Measurements from ENCODE around the gene KRTAP5-5. TPM values are rescaled to one million over a fixed set of nuclear protein-coding genes. Genes with fewer than 3 reads are reported as not detected.

The KRTAP5-5 gene
- total and polyA plus RNA-seq, 2 of the 8 experiments (the other 6 are each of a cell fraction or from before 2014, with no cell fraction given): 0.09 TPM; not detected in 1

DNA sequence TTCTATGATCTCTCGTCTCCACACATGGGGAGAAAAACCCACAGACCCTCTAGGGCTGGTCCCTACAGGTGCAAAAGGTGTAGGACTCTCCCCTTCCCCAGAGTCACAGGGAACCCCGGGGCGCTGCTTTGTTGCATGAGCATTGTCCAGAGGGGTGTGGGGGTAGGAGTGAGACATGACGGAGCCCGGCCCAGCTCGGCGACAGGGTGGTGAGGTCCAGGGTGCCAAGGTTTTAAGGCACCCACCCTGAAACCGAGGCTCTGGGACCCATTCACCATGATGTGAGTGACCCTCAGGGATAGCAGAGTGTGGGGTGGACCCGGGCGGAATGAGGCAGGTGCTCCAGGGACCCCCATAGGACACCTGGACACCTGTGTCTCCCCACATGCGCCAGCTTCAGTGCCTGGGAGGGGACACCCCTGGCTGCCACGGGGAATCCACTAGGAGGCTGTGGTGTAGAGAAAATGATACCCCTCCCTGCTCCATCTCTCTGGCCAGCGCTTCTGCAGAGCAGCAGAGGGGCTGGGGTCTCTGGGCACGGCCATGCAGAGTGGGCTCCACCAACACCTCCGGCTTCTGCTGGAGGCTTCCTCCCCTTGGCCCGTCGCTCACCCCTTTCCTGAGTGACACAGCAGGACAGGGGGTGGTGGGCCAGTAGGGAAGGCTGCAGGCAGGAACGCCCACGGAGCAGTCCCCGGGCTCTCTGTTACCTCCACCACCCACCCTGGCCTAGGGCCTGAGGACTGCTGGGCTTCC, 15.2 kb downstream of the KRTAP5-5 start:
- no peaks in the 10 kb centered on the region; a peak in 1 of 7 replicates for H3K4me1 ChIP-seq (replicated peaks in 1 of 4; ENCODE audit: control insufficient read depth in 3 of 4, insufficient read depth in 4 of 4, low read length in 3 of 4)
- no peak for DNase-seq (ENCODE audit: low read depth in 1 of 2, low spot score in 2 of 2)
- H2AFZ ChIP-seq (ENCODE audit: low read length): no peak overlapping the region
- H2AK5ac ChIP-seq (ENCODE audit: low read depth, low read length): no peak overlapping the region
- H3K23ac ChIP-seq (ENCODE audit: insufficient read length): no peak overlapping the region
- no peaks in the 10 kb centered on the region for H3K36me3 ChIP-seq (ENCODE audit: control insufficient read depth in 2 of 4, insufficient read depth in 4 of 4, low read length in 3 of 4)
- ChIA-PET POLR2A (ENCODE audit: partially characterized antibody) (no interaction called here), CTCF (ENCODE audit: partially characterized antibody) (interaction anchor here (1.0 to 1.8 kb wide), 5 partner anchors 7 to 512 kb away, joined by 3 to 7 read pairs (median 3); no protein-coding TSS in a partner anchor)
- no peak overlapping the region for H2BK15ac ChIP-seq (ENCODE audit: low read length)
- H4K20me1 ChIP-seq (replicated peaks in 1 of 2; ENCODE audit: control insufficient read depth in 1 of 2, insufficient read depth in 2 of 2, low read length in 2 of 2): no peaks in the 10 kb centered on the region
- H3K14ac ChIP-seq (ENCODE audit: insufficient read length): no peak overlapping the region
- H3K79me1 ChIP-seq (ENCODE audit: low read depth, low read length): no peaks in the 10 kb centered on the region
- no peak overlapping the region for H3K56ac ChIP-seq (replicated peaks; ENCODE audit: insufficient read length, low read depth, low read length)
- H2BK12ac ChIP-seq (ENCODE audit: low read depth, low read length): no peak overlapping the region
- no peak for FAIRE-seq
- H3K18ac ChIP-seq (ENCODE audit: extremely low read depth, low read length): no peak overlapping the region
- no peak overlapping the region for H3K4ac ChIP-seq (replicated peaks; ENCODE audit: insufficient read length, low read depth, low read length)
- H3K9ac ChIP-seq (replicated peaks in 1 of 4; ENCODE audit: extremely low read depth in 1 of 4, low read depth in 3 of 4, low read length in 3 of 4): no peak overlapping the region
- WGBS, 2 experiments (ENCODE audit: extremely low coverage in 1 of 2, insufficient coverage in 1 of 2, insufficient read length in 1 of 2, insufficient replicate concordance in 2 of 2, low coverage in 1 of 2, low lambda C conversion rate in 2 of 2, missing lambda C conversion rate in 1 of 2): 84% methylated on average over 17 of the region's 20 CpGs; no CpG with 5 or more reads in 1 of the 2 experiments
- no peaks in the 10 kb centered on the region for H3K79me2 ChIP-seq (ENCODE audit: control insufficient read depth in 1 of 2, insufficient read depth in 2 of 2, low read length in 2 of 2)
- H3K23me2 ChIP-seq (ENCODE audit: low read depth, low read length): no peaks in the 10 kb centered on the region; the same call in 1 of the 2 replicates
- no peak overlapping the region for H2BK120ac ChIP-seq (replicated peaks; ENCODE audit: low read depth, low read length)
- no peak overlapping the region for H2BK5ac ChIP-seq (ENCODE audit: low read depth, low read length)
- no peak overlapping the region for H3K4me3 ChIP-seq (ENCODE audit: extremely low read depth in 1 of 4, insufficient read depth in 2 of 4, low read depth in 3 of 4, low read length in 4 of 4)
- peaks cover 0 to 2% (median 0%) of the 10 kb centered on the region in 4 experiments; a peak in 1 of 7 replicates for H3K27me3 ChIP-seq (replicated peaks in 1 of 4; ENCODE audit: control insufficient read depth in 3 of 4, extremely low read depth in 1 of 4, insufficient read depth in 3 of 4, low read length in 3 of 4)
- no peak overlapping the region for H3K4me2 ChIP-seq (ENCODE audit: insufficient read depth in 1 of 2, low read depth in 2 of 2, low read length in 2 of 2)
- H2BK20ac ChIP-seq (ENCODE audit: low read length): no peak overlapping the region
- H3K27ac ChIP-seq (ENCODE audit: low read depth, low read length): no peak overlapping the region
- no peak overlapping the region for H4K8ac ChIP-seq (ENCODE audit: extremely low read depth, insufficient read depth, low read length)
- TF ChIP-seq SUZ12 (IDR thresholded peaks at IDR 0.05; ENCODE audit: low read length): no peak
- no peak for TF ChIP-seq POLR2AphosphoS5 (IDR thresholded peaks at IDR 0.05; ENCODE audit: low read depth, low read length)
- no peak for TF ChIP-seq RFX5 (IDR thresholded peaks at IDR 0.05; ENCODE audit: borderline replicate concordance, low read depth, low read length)
- no peak for TF ChIP-seq GABPA (IDR thresholded peaks at IDR 0.05; ENCODE audit: borderline replicate concordance, insufficient read depth, low read length)
- TF ChIP-seq CBX5 (IDR thresholded peaks at IDR 0.05; ENCODE audit: low read depth, low read length): no peak
- no peaks in the 10 kb centered on the region for H3K9me3 ChIP-seq (ENCODE audit: insufficient read depth in 2 of 2, low read depth in 1 of 2, low read length in 1 of 2)
- no peak overlapping the region for H4K5ac ChIP-seq (ENCODE audit: insufficient read length, low read depth, low read length)
- H4K91ac ChIP-seq (replicated peaks; ENCODE audit: insufficient read length, low read length): no peak overlapping the region
